ENCODE data around the gene LRWD1. TPM values are rescaled to one million over a fixed set of nuclear protein-coding genes. Genes with fewer than 3 reads are reported as not detected.

Gene LRWD1
- polyA plus RNA-seq, 1 of the 3 experiments (the other 2 are of a cell fraction) = 53.2 TPM

DNA sequence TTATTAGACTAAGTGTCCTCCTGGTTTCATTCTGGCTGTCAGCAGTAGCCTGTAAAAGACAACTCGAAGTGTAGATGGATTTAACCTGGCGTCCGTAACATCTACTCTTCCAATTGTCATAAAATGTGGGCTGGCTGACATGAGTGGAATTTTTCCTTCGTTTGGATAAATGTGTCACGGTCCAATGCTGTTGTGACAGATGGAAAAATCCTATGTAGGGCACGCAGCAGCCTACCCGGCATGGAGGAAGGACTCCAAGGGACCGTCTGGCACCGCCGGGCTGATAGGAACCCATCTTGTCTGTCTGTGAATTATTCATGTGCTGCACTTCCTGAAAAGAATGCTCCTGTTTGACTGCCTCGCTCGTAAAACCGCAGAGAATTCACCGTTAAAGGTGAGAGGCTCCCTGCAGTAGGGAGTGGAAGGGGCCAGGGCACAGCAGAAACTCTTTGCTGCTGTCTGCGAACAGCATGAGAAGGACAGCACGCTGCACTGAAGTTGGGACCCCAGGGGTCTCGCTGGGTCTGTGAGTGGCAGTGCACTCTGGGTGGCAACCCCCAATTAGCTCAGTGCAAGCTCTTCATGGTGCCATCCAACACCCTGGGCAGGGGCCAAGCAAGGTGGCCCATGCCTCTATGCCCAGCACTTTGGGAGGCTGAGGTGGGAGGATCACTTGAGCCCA is 33.0 kb upstream of the LRWD1 start:
- Histone ChIP-seq H3K4me3 (ENCODE audit: low read depth in 2 of 2, low read length in 1 of 2) (no peak overlapping the region), H3K9ac (no peak overlapping the region), H3K27ac (ENCODE audit: low read depth in 2 of 2, low read length in 1 of 2) (peak overlapping the region in 1 of 2 experiments; percentile 3; a peak in 2 of 4 replicates), H3K27me3 (ENCODE audit: insufficient read depth) (no peaks in the 10 kb centered on the region), H3K4me2 (no peak overlapping the region), H3K79me2 (ENCODE audit: insufficient read depth) (peaks cover 32% of the 10 kb centered on the region), H3K9me2 (no peaks in the 10 kb centered on the region), H3K4me1 (ENCODE audit: control insufficient read depth in 1 of 2, insufficient read depth in 2 of 2, low read depth in 1 of 2, low read length in 1 of 2) (peaks cover 8 to 11% of the 10 kb centered on the region in 2 experiments; a peak in 2 of 4 replicates), H3K36me3 (replicated peaks in 1 of 2; ENCODE audit: control insufficient read depth in 1 of 2, insufficient read depth in 2 of 2, low read length in 1 of 2) (peaks cover 3 to 12% of the 10 kb centered on the region in 2 experiments), H3F3A (replicated peaks; ENCODE audit: insufficient read depth) (peaks cover 18% of the 10 kb centered on the region), H2AFZ (ENCODE audit: low read depth) (no peak overlapping the region), H4K20me1 (ENCODE audit: insufficient read depth) (no peaks in the 10 kb centered on the region), H3K9me3 (no peaks in the 10 kb centered on the region)
- WGBS (ENCODE audit: low lambda C conversion rate) = 83% methylated on average over 15 of the region's 17 CpGs
- CTCF ChIA-PET = interaction anchor here (1.4 to 2.1 kb wide), 2 partner anchors 19 to 27 kb away, joined by 5 to 9 read pairs; no protein-coding TSS in a partner anchor
- no peak for DNase-seq
- POLR2A ChIA-PET = no interaction called here
- TF ChIP-seq CHD2 (IDR thresholded peaks at IDR 0.05; ENCODE audit: low read length, partially characterized antibody) = no peak
- no peak for TF ChIP-seq RCOR1 (IDR thresholded peaks at IDR 0.05; ENCODE audit: low read length)
- TF ChIP-seq POLR2AphosphoS5 (IDR thresholded peaks at IDR 0.05; ENCODE audit: low read depth, low read length) = no peak
- TF ChIP-seq TAF1 (IDR thresholded peaks at IDR 0.05; ENCODE audit: borderline replicate concordance, low read depth, low read length) = no peak
- no peak for TF ChIP-seq SIN3A (IDR thresholded peaks at IDR 0.05; ENCODE audit: borderline replicate concordance, low read depth, low read length)
- TF ChIP-seq MAX (IDR thresholded peaks at IDR 0.05; ENCODE audit: low read depth) = no peak
- no peak for TF ChIP-seq EZH2phosphoT487 (IDR thresholded peaks at IDR 0.05; ENCODE audit: borderline replicate concordance, low read depth)
- no peak for TF ChIP-seq RFX5 (IDR thresholded peaks at IDR 0.05; ENCODE audit: low read length)
- TF ChIP-seq ELF1 (IDR thresholded peaks at IDR 0.05) = no peak
- TF ChIP-seq, protein P1, sequence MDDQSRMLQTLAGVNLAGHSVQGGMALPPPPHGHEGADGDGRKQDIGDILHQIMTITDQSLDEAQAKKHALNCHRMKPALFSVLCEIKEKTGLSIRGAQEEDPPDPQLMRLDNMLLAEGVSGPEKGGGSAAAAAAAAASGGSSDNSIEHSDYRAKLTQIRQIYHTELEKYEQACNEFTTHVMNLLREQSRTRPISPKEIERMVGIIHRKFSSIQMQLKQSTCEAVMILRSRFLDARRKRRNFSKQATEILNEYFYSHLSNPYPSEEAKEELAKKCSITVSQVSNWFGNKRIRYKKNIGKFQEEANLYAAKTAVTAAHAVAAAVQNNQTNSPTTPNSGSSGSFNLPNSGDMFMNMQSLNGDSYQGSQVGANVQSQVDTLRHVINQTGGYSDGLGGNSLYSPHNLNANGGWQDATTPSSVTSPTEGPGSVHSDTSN (IDR thresholded peaks at IDR 0.05) = no peak
- no peak for TF ChIP-seq RAD21 (IDR thresholded peaks at IDR 0.05; ENCODE audit: low read length)

- peaks cover 0 to 15% of the 10 kb centered on the region in 2 experiments for H3K36me3 ChIP-seq (replicated peaks in 1 of 2; ENCODE audit: control insufficient read depth in 1 of 2, insufficient read depth in 2 of 2, low read length in 1 of 2)
- ChIA-PET POLR2A (interaction anchor here (0.6 to 1.3 kb wide), 2 partner anchors 9 to 15 kb away, joined by 3 to 4 read pairs; no protein-coding TSS in a partner anchor), CTCF (interaction anchor here (0.7 to 2.1 kb wide), 4 partner anchors 19 to 35 kb away, joined by 3 to 9 read pairs (median 4); no protein-coding TSS in a partner anchor)
- H2AFZ ChIP-seq (ENCODE audit: low read depth) = peak overlapping the region; percentile 95; the same call in 1 of the 2 replicates
- no peaks in the 10 kb centered on the region for H3K27me3 ChIP-seq (ENCODE audit: insufficient read depth)
- peak overlapping the region; percentile 36 to 74; a peak in 3 of 4 replicates for H3K27ac ChIP-seq (ENCODE audit: low read depth in 2 of 2, low read length in 1 of 2)
- H3K9me2 ChIP-seq = no peaks in the 10 kb centered on the region
- peaks cover 8 to 11% of the 10 kb centered on the region in 2 experiments; a peak in 2 of 4 replicates for H3K4me1 ChIP-seq (ENCODE audit: control insufficient read depth in 1 of 2, insufficient read depth in 2 of 2, low read depth in 1 of 2, low read length in 1 of 2)
- DNase-seq = no peak
- peaks cover 41% of the 10 kb centered on the region for H3K79me2 ChIP-seq (ENCODE audit: insufficient read depth)
- no peaks in the 10 kb centered on the region for H3K9me3 ChIP-seq
- H3F3A ChIP-seq (replicated peaks; ENCODE audit: insufficient read depth) = peaks cover 18% of the 10 kb centered on the region
- peak overlapping the region; percentile 95 for H3K4me2 ChIP-seq
- H3K9ac ChIP-seq = peak overlapping the region; percentile 72
- WGBS (ENCODE audit: low lambda C conversion rate) = 54% methylated on average over 27 of the region's 27 CpGs
- H4K20me1 ChIP-seq (ENCODE audit: insufficient read depth) = no peaks in the 10 kb centered on the region
- peak overlapping the region; percentile 63 to 67 for H3K4me3 ChIP-seq (ENCODE audit: low read depth in 2 of 2, low read length in 1 of 2)
- TF ChIP-seq TEAD4 (IDR thresholded peaks at IDR 0.05; ENCODE audit: borderline replicate concordance, insufficient read depth) (no peak), EZH2phosphoT487 (IDR thresholded peaks at IDR 0.05; ENCODE audit: borderline replicate concordance, low read depth) (no peak), GATA2 (CRISPR knock-in tag; IDR thresholded peaks at IDR 0.05) (no peak), YY1 (IDR thresholded peaks at IDR 0.05; ENCODE audit: low read depth) (no peak), MXI1 (IDR thresholded peaks at IDR 0.05; ENCODE audit: low read depth, low read length) (no peak), TCF12 (IDR thresholded peaks at IDR 0.05) (no peak), FOSL2 (IDR thresholded peaks at IDR 0.05; ENCODE audit: borderline replicate concordance, low read depth) (no peak)
- TF ChIP-seq, protein P2, sequence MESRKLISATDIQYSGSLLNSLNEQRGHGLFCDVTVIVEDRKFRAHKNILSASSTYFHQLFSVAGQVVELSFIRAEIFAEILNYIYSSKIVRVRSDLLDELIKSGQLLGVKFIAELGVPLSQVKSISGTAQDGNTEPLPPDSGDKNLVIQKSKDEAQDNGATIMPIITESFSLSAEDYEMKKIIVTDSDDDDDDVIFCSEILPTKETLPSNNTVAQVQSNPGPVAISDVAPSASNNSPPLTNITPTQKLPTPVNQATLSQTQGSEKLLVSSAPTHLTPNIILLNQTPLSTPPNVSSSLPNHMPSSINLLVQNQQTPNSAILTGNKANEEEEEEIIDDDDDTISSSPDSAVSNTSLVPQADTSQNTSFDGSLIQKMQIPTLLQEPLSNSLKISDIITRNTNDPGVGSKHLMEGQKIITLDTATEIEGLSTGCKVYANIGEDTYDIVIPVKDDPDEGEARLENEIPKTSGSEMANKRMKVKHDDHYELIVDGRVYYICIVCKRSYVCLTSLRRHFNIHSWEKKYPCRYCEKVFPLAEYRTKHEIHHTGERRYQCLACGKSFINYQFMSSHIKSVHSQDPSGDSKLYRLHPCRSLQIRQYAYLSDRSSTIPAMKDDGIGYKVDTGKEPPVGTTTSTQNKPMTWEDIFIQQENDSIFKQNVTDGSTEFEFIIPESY (IDR thresholded peaks at IDR 0.05; ENCODE audit: borderline replicate concordance, low read depth) = no peak
- TF ChIP-seq, protein P1 (IDR thresholded peaks at IDR 0.05) = no peak
- TF ChIP-seq, protein P3, sequence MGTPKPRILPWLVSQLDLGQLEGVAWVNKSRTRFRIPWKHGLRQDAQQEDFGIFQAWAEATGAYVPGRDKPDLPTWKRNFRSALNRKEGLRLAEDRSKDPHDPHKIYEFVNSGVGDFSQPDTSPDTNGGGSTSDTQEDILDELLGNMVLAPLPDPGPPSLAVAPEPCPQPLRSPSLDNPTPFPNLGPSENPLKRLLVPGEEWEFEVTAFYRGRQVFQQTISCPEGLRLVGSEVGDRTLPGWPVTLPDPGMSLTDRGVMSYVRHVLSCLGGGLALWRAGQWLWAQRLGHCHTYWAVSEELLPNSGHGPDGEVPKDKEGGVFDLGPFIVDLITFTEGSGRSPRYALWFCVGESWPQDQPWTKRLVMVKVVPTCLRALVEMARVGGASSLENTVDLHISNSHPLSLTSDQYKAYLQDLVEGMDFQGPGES (IDR thresholded peaks at IDR 0.05; ENCODE audit: low read depth, low read length) = no peak
Measured at GRCh38 chr7:102432442-102433218, 32.2 kb upstream of the LRWD1 start.
